HG03565 (cell line): Measurements from ENCODE around the gene DEFB112.

ENCODE experiments used
- ATAC-seq: cut with Tn5 transposase; IDR thresholded peaks from one replicate; pipeline ENCODE4 v1.9.1; 2021; ENCODE audit warnings: mild to moderate bottlenecking, moderate library complexity; ENCODE audit not compliant: unreplicated experiment

DEFB112 gene

GRCh38 chr6:50003139-50003538, 46.6 kb downstream of the DEFB112 start:
- ATAC-seq: no peak

- ATAC-seq: no peak
These were observed 54.5 kb downstream of the DEFB112 start for GRCh38 chr6:49995278-49995677.
